ENCODE measurements around the gene MEG3. TPM values are rescaled to one million over a fixed set of nuclear protein-coding genes. Genes with fewer than 3 reads are reported as not detected.
A peak's percentile ranks its signal among the peaks of the same experiment; 100 is the strongest.

The MEG3 gene
- total RNA-seq, 2 donors from 2014 or later = not detected

GRCh38 chr14:100849115-100849781, 23.3 kb downstream of the MEG3 start:
- ATAC-seq = peak; percentile 52 to 70
- no peak overlapping the region for H3K27ac Mint-ChIP-seq
- no peaks in the 10 kb centered on the region for H3K9me3 Mint-ChIP-seq
- no peaks in the 10 kb centered on the region for H3K36me3 Mint-ChIP-seq
- no peak for DNase-seq (ENCODE audit: low spot score in 2 of 2)

GRCh38 chr14:100850841-100851585, 25.1 kb downstream of the MEG3 start:
- H3K36me3 Mint-ChIP-seq = no peaks in the 10 kb centered on the region
- peak; percentile 88 to 92 for ATAC-seq
- no peaks in the 10 kb centered on the region for H3K9me3 Mint-ChIP-seq
- H3K27ac Mint-ChIP-seq = no peak overlapping the region
- DNase-seq (ENCODE audit: low spot score in 2 of 2) = peak; percentile 73 to 90

GRCh38 chr14:100851586-100851916, 25.6 kb downstream of the MEG3 start:
- Mint-ChIP-seq H3K36me3 (no peaks in the 10 kb centered on the region), H3K9me3 (no peaks in the 10 kb centered on the region), H3K27ac (no peak overlapping the region)
- ATAC-seq (no peak), DNase-seq (ENCODE audit: low spot score in 2 of 2) (no peak)

GRCh38 chr14:100851946-100852620, 26.2 kb downstream of the MEG3 start:
- no peaks in the 10 kb centered on the region for H3K9me3 Mint-ChIP-seq
- ATAC-seq (no peak), DNase-seq (ENCODE audit: low spot score in 2 of 2) (no peak)
- no peaks in the 10 kb centered on the region for H3K36me3 Mint-ChIP-seq
- H3K27ac Mint-ChIP-seq = no peak overlapping the region

- Mint-ChIP-seq H3K36me3 (no peaks in the 10 kb centered on the region), H3K27ac (no peak overlapping the region), H3K9me3 (no peaks in the 10 kb centered on the region)
- ATAC-seq (no peak), DNase-seq (ENCODE audit: low spot score in 2 of 2) (no peak)
These were observed 28.5 kb downstream of the MEG3 start for GRCh38 chr14:100854435-100854834.

- no peaks in the 10 kb centered on the region for H3K9me3 Mint-ChIP-seq
- DNase-seq (ENCODE audit: low spot score in 2 of 2) (no peak), ATAC-seq (no peak)
- no peaks in the 10 kb centered on the region for H3K36me3 Mint-ChIP-seq
- no peak overlapping the region for H3K27ac Mint-ChIP-seq
These were observed 29.5 kb downstream of the MEG3 start for GRCh38 chr14:100855256-100855930.

GRCh38 chr14:100856056-100856950, 30.4 kb downstream of the MEG3 start:
- no peak for DNase-seq (ENCODE audit: low spot score in 2 of 2)
- Mint-ChIP-seq H3K9me3 (no peaks in the 10 kb centered on the region), H3K27ac (no peak overlapping the region), H3K36me3 (no peaks in the 10 kb centered on the region)
- no peak for ATAC-seq

GRCh38 chr14:100857233-100857922, 31.5 kb downstream of the MEG3 start:
- no peak for DNase-seq (ENCODE audit: low spot score in 2 of 2)
- no peaks in the 10 kb centered on the region for H3K36me3 Mint-ChIP-seq
- no peaks in the 10 kb centered on the region for H3K9me3 Mint-ChIP-seq
- no peak overlapping the region for H3K27ac Mint-ChIP-seq
- ATAC-seq = no peak

- DNase-seq (ENCODE audit: low spot score in 2 of 2) (no peak), ATAC-seq (no peak)
- Mint-ChIP-seq H3K36me3 (no peaks in the 10 kb centered on the region), H3K9me3 (no peaks in the 10 kb centered on the region), H3K27ac (no peak overlapping the region)
These were observed 32.3 kb downstream of the MEG3 start for GRCh38 chr14:100857923-100858837.

- no peak for ATAC-seq
- H3K36me3 Mint-ChIP-seq = no peaks in the 10 kb centered on the region
- DNase-seq (ENCODE audit: low spot score in 2 of 2) = no peak
- H3K27ac Mint-ChIP-seq = no peak overlapping the region
- no peaks in the 10 kb centered on the region for H3K9me3 Mint-ChIP-seq
These were observed 32.9 kb downstream of the MEG3 start for GRCh38 chr14:100858838-100859220.

GRCh38 chr14:100859781-100860180, 33.9 kb downstream of the MEG3 start:
- H3K9me3 Mint-ChIP-seq = no peaks in the 10 kb centered on the region
- H3K36me3 Mint-ChIP-seq = no peaks in the 10 kb centered on the region
- ATAC-seq (no peak), DNase-seq (ENCODE audit: low spot score in 2 of 2) (no peak)
- no peak overlapping the region for H3K27ac Mint-ChIP-seq

- DNase-seq (ENCODE audit: low spot score in 2 of 2) (no peak), ATAC-seq (no peak)
- Mint-ChIP-seq H3K27ac (no peak overlapping the region), H3K9me3 (no peaks in the 10 kb centered on the region), H3K36me3 (no peaks in the 10 kb centered on the region)
These were observed 34.8 kb downstream of the MEG3 start for GRCh38 chr14:100860556-100861187.

GRCh38 chr14:100861188-100861936, 35.4 kb downstream of the MEG3 start:
- H3K27ac Mint-ChIP-seq = no peak overlapping the region
- no peak for DNase-seq (ENCODE audit: low spot score in 2 of 2)
- H3K9me3 Mint-ChIP-seq = no peaks in the 10 kb centered on the region
- no peaks in the 10 kb centered on the region for H3K36me3 Mint-ChIP-seq
- no peak for ATAC-seq

GRCh38 chr14:100861937-100862247, 36.0 kb downstream of the MEG3 start:
- Mint-ChIP-seq H3K9me3 (no peaks in the 10 kb centered on the region), H3K27ac (no peak overlapping the region)
- no peak for DNase-seq (ENCODE audit: low spot score in 2 of 2)

More at GRCh38 chr14:100861937-100862247, 36.0 kb downstream of the MEG3 start:
- no peaks in the 10 kb centered on the region for H3K36me3 Mint-ChIP-seq
- ATAC-seq = no peak

All from activated naive CD4-positive, alpha-beta T cell treated with anti-CD3 and anti-CD28 coated beads, Interleukin-2, amount 50 U/mL, for 72 hours (primary cell).